HepG2 (cell line): ENCODE measurements around the gene CTNND2.

Source experiments
- HDAC6 ChIP-seq: fragments of 200-600 bp; sonication (generic); IDR thresholded peaks from 2 replicates; pipeline ENCODE4 v1.7.0; 2017; ENCODE audit warnings: mild to moderate bottlenecking, antibody characterized with exemption, low read length, low read depth
- KDM5A ChIP-seq: fragments of 200-600 bp; sonication (generic); IDR thresholded peaks from 2 replicates; pipeline ENCODE4 v1.7.0; 2018; ENCODE audit warnings: antibody characterized with exemption, mild to moderate bottlenecking, low read length, borderline replicate concordance
- TF ChIP-seq, protein P1 (sequence below): IDR thresholded peaks from 2 replicates; pipeline ENCODE4 v1.6.1; 2016
- TF ChIP-seq, protein P2 (sequence below): sonication (generic); formaldehyde crosslinking; IDR thresholded peaks from 2 replicates; pipeline ENCODE4 v1.5.0; 2020; ENCODE audit warnings: mild to moderate bottlenecking, missing genetic modification reagents, moderate library complexity

DNA sequence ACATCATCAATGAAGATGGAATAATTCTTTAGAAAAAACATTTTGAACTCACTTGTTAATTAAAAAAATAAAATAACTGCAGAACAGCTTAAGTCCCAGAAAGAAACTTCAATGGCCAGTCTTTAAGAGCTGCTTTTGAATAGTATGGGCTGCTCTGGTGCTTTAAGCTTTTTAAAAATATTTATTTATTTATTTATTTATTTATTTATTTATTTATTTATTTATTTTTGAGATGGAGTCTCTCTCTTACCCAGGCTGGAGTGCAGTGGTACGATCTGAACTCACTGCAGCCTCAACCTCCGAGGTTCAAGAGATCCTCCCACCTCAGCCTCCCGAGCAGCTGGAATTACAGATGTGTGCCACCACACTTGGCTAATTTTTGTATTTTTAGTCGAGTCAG lies 626.9 kb downstream of the CTNND2 start:
- TF ChIP-seq KDM5A (no peak), HDAC6 (no peak)
- TF ChIP-seq, protein P1, sequence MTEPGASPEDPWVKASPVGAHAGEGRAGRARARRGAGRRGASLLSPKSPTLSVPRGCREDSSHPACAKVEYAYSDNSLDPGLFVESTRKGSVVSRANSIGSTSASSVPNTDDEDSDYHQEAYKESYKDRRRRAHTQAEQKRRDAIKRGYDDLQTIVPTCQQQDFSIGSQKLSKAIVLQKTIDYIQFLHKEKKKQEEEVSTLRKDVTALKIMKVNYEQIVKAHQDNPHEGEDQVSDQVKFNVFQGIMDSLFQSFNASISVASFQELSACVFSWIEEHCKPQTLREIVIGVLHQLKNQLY (CRISPR knock-in tag) = no peak
- TF ChIP-seq, protein P2, sequence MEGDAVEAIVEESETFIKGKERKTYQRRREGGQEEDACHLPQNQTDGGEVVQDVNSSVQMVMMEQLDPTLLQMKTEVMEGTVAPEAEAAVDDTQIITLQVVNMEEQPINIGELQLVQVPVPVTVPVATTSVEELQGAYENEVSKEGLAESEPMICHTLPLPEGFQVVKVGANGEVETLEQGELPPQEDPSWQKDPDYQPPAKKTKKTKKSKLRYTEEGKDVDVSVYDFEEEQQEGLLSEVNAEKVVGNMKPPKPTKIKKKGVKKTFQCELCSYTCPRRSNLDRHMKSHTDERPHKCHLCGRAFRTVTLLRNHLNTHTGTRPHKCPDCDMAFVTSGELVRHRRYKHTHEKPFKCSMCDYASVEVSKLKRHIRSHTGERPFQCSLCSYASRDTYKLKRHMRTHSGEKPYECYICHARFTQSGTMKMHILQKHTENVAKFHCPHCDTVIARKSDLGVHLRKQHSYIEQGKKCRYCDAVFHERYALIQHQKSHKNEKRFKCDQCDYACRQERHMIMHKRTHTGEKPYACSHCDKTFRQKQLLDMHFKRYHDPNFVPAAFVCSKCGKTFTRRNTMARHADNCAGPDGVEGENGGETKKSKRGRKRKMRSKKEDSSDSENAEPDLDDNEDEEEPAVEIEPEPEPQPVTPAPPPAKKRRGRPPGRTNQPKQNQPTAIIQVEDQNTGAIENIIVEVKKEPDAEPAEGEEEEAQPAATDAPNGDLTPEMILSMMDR = no peak
